ENCODE measurements around the gene LYST. TPM values are rescaled to one million over a fixed set of nuclear protein-coding genes. Genes with fewer than 3 reads are reported as not detected.

Gene LYST
- total and polyA plus RNA-seq, 2 donors (not counting 1 experiment from before 2014, with no cell fraction given) = 7.5 to 50.2 TPM

DNA sequence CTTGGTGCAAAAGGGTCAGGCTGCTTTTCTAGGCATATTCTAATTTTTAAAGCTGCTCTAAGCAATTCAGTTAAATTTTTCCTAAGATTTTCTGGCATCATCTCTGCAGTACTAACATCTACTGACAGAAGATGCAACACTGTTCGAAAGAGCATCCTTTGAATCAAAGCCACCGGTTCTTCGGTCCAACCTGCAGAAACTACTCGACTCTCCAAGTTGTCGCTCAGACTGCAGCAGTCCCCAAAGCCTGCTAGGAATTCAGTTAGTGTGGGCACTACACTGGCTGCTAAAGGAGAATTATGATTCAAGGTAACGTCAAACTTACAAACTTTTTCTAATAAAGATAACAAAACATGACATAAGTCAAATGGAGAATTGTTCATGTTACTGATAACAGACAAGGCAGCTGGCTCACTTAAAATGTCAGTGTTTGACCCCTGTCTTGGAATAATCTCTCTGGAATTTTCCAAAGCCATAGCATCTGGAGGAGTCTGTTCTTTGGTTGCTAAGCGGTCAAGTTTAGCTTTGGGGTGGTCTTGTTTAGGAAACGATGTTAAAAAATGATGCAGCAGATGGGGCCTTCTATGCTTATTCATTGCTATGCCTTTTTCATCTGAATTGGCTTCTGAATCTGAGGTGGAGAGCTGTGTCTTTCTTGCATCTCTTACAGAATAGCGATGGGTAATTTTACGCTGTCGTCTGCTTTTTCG lies 56.9 kb downstream of the LYST start:
- H3K9ac ChIP-seq (ENCODE audit: insufficient read depth, low read length) = no peak overlapping the region
- DNase-seq (ENCODE audit: low read depth in 2 of 2) = peak; percentile 46 to 68
- TF ChIP-seq, protein P1, sequence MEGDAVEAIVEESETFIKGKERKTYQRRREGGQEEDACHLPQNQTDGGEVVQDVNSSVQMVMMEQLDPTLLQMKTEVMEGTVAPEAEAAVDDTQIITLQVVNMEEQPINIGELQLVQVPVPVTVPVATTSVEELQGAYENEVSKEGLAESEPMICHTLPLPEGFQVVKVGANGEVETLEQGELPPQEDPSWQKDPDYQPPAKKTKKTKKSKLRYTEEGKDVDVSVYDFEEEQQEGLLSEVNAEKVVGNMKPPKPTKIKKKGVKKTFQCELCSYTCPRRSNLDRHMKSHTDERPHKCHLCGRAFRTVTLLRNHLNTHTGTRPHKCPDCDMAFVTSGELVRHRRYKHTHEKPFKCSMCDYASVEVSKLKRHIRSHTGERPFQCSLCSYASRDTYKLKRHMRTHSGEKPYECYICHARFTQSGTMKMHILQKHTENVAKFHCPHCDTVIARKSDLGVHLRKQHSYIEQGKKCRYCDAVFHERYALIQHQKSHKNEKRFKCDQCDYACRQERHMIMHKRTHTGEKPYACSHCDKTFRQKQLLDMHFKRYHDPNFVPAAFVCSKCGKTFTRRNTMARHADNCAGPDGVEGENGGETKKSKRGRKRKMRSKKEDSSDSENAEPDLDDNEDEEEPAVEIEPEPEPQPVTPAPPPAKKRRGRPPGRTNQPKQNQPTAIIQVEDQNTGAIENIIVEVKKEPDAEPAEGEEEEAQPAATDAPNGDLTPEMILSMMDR (conservative IDR thresholded peaks at IDR 0.05 in 1 of 2, IDR thresholded peaks at IDR 0.05 in 1 of 2; ENCODE audit: low read depth in 1 of 2, low read length in 2 of 2) = no peak
- no peak for TF ChIP-seq EZH2 (IDR thresholded peaks at IDR 0.05; ENCODE audit: low read length, missing control alignments)
- no peaks in the 10 kb centered on the region for H3K36me3 ChIP-seq (ENCODE audit: control insufficient read depth, insufficient read depth, low read length)
- H4K20me1 ChIP-seq (ENCODE audit: control insufficient read depth, extremely low read depth, insufficient read depth, low read length) = no peaks in the 10 kb centered on the region
- H3K9me3 ChIP-seq (ENCODE audit: control insufficient read depth, insufficient read depth, low read depth, low read length) = no peaks in the 10 kb centered on the region
- H3K79me2 ChIP-seq (ENCODE audit: control insufficient read depth, insufficient read depth, low read length) = no peaks in the 10 kb centered on the region
- H3K27me3 ChIP-seq (ENCODE audit: control insufficient read depth, insufficient read depth, low read length) = no peaks in the 10 kb centered on the region
- H3K4me3 ChIP-seq (replicated peaks in 1 of 4; ENCODE audit: control extremely low read depth in 1 of 4, insufficient read depth in 1 of 4, low read depth in 3 of 4, low read length in 4 of 4) = no peak overlapping the region
- no peak overlapping the region for H3K4me2 ChIP-seq (ENCODE audit: extremely low read depth, insufficient read depth, low read length)
- H3K27ac ChIP-seq (ENCODE audit: insufficient read depth, low read length) = no peak overlapping the region
- no peaks in the 10 kb centered on the region for H3K4me1 ChIP-seq (ENCODE audit: control insufficient read depth, extremely low read depth, insufficient read depth, low read length)
- H2AFZ ChIP-seq (ENCODE audit: low read length) = no peak overlapping the region

DNA sequence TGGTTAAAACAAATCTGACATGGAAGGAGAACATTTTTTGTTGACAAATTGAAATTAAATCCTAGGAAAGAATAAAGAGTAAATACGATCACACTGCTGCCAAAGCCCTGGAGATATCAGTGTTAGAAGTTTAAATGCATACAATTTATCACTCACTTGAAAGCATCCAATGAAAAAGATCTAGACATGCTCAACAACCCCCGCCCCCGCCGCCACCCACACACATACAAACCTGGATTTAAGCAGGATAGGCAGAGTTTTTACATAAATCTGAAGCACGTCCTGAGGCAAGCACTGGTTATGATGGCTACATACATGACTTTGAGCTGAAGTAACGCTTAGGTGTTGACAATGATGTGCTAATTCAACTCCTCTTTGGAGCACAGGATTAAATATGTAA lies 58.5 kb downstream of the LYST start:
- no peak for DNase-seq (ENCODE audit: low read depth in 2 of 2)
- Histone ChIP-seq H3K79me2 (ENCODE audit: control insufficient read depth, insufficient read depth, low read length) (no peaks in the 10 kb centered on the region), H2AFZ (ENCODE audit: low read length) (no peak overlapping the region), H3K27ac (ENCODE audit: insufficient read depth, low read length) (no peak overlapping the region), H4K20me1 (ENCODE audit: control insufficient read depth, extremely low read depth, insufficient read depth, low read length) (no peaks in the 10 kb centered on the region), H3K4me2 (ENCODE audit: extremely low read depth, insufficient read depth, low read length) (no peak overlapping the region), H3K36me3 (ENCODE audit: control insufficient read depth, insufficient read depth, low read length) (no peaks in the 10 kb centered on the region), H3K9me3 (ENCODE audit: control insufficient read depth, insufficient read depth, low read depth, low read length) (no peaks in the 10 kb centered on the region), H3K27me3 (ENCODE audit: control insufficient read depth, insufficient read depth, low read length) (no peaks in the 10 kb centered on the region), H3K4me1 (ENCODE audit: control insufficient read depth, extremely low read depth, insufficient read depth, low read length) (no peaks in the 10 kb centered on the region), H3K4me3 (replicated peaks in 1 of 4; ENCODE audit: control extremely low read depth in 1 of 4, insufficient read depth in 1 of 4, low read depth in 3 of 4, low read length in 4 of 4) (no peak overlapping the region), H3K9ac (ENCODE audit: insufficient read depth, low read length) (no peak overlapping the region)
- TF ChIP-seq, protein P1 (conservative IDR thresholded peaks at IDR 0.05 in 1 of 2, IDR thresholded peaks at IDR 0.05 in 1 of 2; ENCODE audit: low read depth in 1 of 2, low read length in 2 of 2) = no peak
- TF ChIP-seq EZH2 (IDR thresholded peaks at IDR 0.05; ENCODE audit: low read length, missing control alignments) = no peak

DNA sequence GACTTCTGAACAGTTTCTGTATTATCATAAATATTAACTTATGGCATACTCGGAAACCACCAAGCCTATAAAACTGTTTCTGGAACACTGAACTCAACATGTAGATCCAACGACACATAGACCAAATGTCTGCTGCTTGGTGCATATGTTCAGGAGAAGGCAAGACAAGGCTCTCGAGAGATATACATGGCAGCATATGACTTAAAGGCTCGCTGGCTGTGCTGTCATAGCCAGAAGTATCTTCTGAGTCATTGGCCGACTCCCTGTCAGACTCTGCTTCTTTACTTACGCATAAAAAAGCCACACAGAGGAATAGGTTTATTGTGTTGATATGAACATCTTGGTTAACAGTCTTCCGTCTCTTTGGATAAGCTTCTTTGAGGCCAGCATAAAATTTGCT lies 60.6 kb downstream of the LYST start:
- TF ChIP-seq, protein P1 (conservative IDR thresholded peaks at IDR 0.05 in 1 of 2, IDR thresholded peaks at IDR 0.05 in 1 of 2; ENCODE audit: low read depth in 1 of 2, low read length in 2 of 2) = no peak
- TF ChIP-seq EZH2 (IDR thresholded peaks at IDR 0.05; ENCODE audit: low read length, missing control alignments) = no peak
- Histone ChIP-seq H3K36me3 (ENCODE audit: control insufficient read depth, insufficient read depth, low read length) (no peaks in the 10 kb centered on the region), H4K20me1 (ENCODE audit: control insufficient read depth, extremely low read depth, insufficient read depth, low read length) (no peaks in the 10 kb centered on the region)

More for the DNA sequence above, 60.6 kb downstream of the LYST start:
- Histone ChIP-seq H3K4me2 (ENCODE audit: extremely low read depth, insufficient read depth, low read length) (no peak overlapping the region), H3K4me3 (replicated peaks in 1 of 4; ENCODE audit: control extremely low read depth in 1 of 4, insufficient read depth in 1 of 4, low read depth in 3 of 4, low read length in 4 of 4) (no peak overlapping the region), H3K27ac (ENCODE audit: insufficient read depth, low read length) (no peak overlapping the region), H3K9ac (ENCODE audit: insufficient read depth, low read length) (no peak overlapping the region), H3K9me3 (ENCODE audit: control insufficient read depth, insufficient read depth, low read depth, low read length) (no peaks in the 10 kb centered on the region), H2AFZ (ENCODE audit: low read length) (no peak overlapping the region), H3K27me3 (ENCODE audit: control insufficient read depth, insufficient read depth, low read length) (no peaks in the 10 kb centered on the region), H3K79me2 (ENCODE audit: control insufficient read depth, insufficient read depth, low read length) (no peaks in the 10 kb centered on the region), H3K4me1 (ENCODE audit: control insufficient read depth, extremely low read depth, insufficient read depth, low read length) (no peaks in the 10 kb centered on the region)
- no peak for DNase-seq (ENCODE audit: low read depth in 2 of 2)

Measured in fibroblast of lung (primary cell).